Measurements from ENCODE around the gene MITF.

GRCh38 chr3:69723389-69723788, 15.9 kb upstream of the MITF start:
- no peak for TF ChIP-seq CTCF (IDR thresholded peaks at IDR 0.05; ENCODE audit: poor library complexity, severe bottlenecking)
- TF ChIP-seq EZH2 (IDR thresholded peaks at IDR 0.05; ENCODE audit: borderline replicate concordance, insufficient read depth, low read length, poor library complexity, severe bottlenecking): no peak
- TF ChIP-seq MXI1 (conservative IDR thresholded peaks at IDR 0.05; ENCODE audit: poor library complexity, severe bottlenecking): no peak
- TF ChIP-seq EP300 (conservative IDR thresholded peaks at IDR 0.05; ENCODE audit: poor library complexity, severe bottlenecking): no peak
